GM19452 (cell line): ENCODE data around the gene NPBWR2.

Experiments used
- ATAC-seq: cut with Tn5 transposase; IDR thresholded peaks from one replicate; pipeline ENCODE4 v1.9.1; 2021; ENCODE audit not compliant: unreplicated experiment

NPBWR2 gene

GRCh38 chr20:64105846-64106434 lies 1.4 kb downstream of the NPBWR2 start:
- ATAC-seq, result no peak

GRCh38 chr20:64104667-64105451 lies 2.5 kb downstream of the NPBWR2 start:
- no peak for ATAC-seq

- ATAC-seq, result no peak
Observed at GRCh38 chr20:64103871-64104666, 3.3 kb downstream of the NPBWR2 start.

GRCh38 chr20:64102647-64103354 lies 4.6 kb downstream of the NPBWR2 start:
- no peak for ATAC-seq

- no peak for ATAC-seq
Observed at GRCh38 chr20:64101731-64102621, 5.4 kb downstream of the NPBWR2 start.

GRCh38 chr20:64100946-64101688 lies 6.2 kb downstream of the NPBWR2 start:
- ATAC-seq, result no peak

- no peak for ATAC-seq
Observed at GRCh38 chr20:64100566-64100888, 6.8 kb downstream of the NPBWR2 start.

GRCh38 chr20:64099880-64100565 lies 7.3 kb downstream of the NPBWR2 start:
- ATAC-seq, result no peak

- ATAC-seq, result no peak
Observed at GRCh38 chr20:64099086-64099786, 8.1 kb downstream of the NPBWR2 start.

- no peak for ATAC-seq
Observed at GRCh38 chr20:64098471-64099013, 8.8 kb downstream of the NPBWR2 start.

GRCh38 chr20:64096535-64096934 lies 10.8 kb downstream of the NPBWR2 start:
- ATAC-seq, result no peak

- ATAC-seq, result no peak
Observed at GRCh38 chr20:64095927-64096326, 11.4 kb downstream of the NPBWR2 start.

- ATAC-seq, result no peak
Observed at GRCh38 chr20:64095455-64095854, 11.9 kb downstream of the NPBWR2 start.

GRCh38 chr20:64093013-64093503 lies 14.3 kb downstream of the NPBWR2 start:
- no peak for ATAC-seq

- no peak for ATAC-seq
Observed at GRCh38 chr20:64092258-64093012, 14.9 kb downstream of the NPBWR2 start.

- ATAC-seq, result no peak
Observed at GRCh38 chr20:64091770-64092169, 15.6 kb downstream of the NPBWR2 start.

GRCh38 chr20:64091340-64091739 lies 16.0 kb downstream of the NPBWR2 start:
- no peak for ATAC-seq
